ENCODE results near the gene HOXC9. TPM values are rescaled to one million over a fixed set of nuclear protein-coding genes. Genes with fewer than 3 reads are reported as not detected.

HOXC9 gene
- total RNA-seq, 1 donor from 2014 or later = not detected

DNA sequence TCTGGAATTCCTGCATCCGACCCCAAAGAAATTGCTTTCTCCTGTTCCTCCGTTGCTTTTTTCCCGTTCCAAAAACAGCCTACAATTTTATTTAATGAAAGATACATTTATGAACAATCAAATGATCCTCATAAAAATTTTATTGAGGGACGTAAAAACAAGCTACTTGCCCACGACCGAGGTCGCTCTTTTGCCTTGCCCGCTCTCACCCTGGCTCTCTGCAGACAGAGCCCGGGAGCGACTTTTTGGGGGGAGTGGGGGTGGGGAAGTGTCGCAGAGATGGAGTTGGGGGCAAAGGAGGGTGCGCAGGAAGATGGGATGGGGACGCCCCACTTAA is 1.1 kb upstream of the HOXC9 start:
- ChIA-PET POLR2A (no interaction called here), CTCF (interaction anchor here (1.1 to 2.6 kb wide), 2 partner anchors 14 to 209 kb away, joined by 3 to 11 read pairs; partner anchors contain the start of gene HOXC10)
- TF ChIP-seq, protein P1, sequence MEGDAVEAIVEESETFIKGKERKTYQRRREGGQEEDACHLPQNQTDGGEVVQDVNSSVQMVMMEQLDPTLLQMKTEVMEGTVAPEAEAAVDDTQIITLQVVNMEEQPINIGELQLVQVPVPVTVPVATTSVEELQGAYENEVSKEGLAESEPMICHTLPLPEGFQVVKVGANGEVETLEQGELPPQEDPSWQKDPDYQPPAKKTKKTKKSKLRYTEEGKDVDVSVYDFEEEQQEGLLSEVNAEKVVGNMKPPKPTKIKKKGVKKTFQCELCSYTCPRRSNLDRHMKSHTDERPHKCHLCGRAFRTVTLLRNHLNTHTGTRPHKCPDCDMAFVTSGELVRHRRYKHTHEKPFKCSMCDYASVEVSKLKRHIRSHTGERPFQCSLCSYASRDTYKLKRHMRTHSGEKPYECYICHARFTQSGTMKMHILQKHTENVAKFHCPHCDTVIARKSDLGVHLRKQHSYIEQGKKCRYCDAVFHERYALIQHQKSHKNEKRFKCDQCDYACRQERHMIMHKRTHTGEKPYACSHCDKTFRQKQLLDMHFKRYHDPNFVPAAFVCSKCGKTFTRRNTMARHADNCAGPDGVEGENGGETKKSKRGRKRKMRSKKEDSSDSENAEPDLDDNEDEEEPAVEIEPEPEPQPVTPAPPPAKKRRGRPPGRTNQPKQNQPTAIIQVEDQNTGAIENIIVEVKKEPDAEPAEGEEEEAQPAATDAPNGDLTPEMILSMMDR (IDR thresholded peaks at IDR 0.05) = no peak
- H3K27me3 Mint-ChIP-seq = peaks cover 81% of the 10 kb centered on the region
- no peak for ATAC-seq (ENCODE audit: low read depth)
- H3K36me3 Mint-ChIP-seq (ENCODE audit: low read depth) = peaks cover 1% of the 10 kb centered on the region
- peaks cover 33% of the 10 kb centered on the region for H3K4me1 Mint-ChIP-seq
- intact Hi-C loops (cut with micrococcal nuclease) = loop anchor here (5.0 kb wide), 2 partner anchors 33 to 47 kb away; partner anchors contain the start of genes HOXC12 and HOXC5
- no peak for DNase-seq
- no peak overlapping the region for H3K4me3 Mint-ChIP-seq
- peaks cover 1% of the 10 kb centered on the region for H3K9me3 Mint-ChIP-seq
- no peak overlapping the region for H3K27ac Mint-ChIP-seq

DNA sequence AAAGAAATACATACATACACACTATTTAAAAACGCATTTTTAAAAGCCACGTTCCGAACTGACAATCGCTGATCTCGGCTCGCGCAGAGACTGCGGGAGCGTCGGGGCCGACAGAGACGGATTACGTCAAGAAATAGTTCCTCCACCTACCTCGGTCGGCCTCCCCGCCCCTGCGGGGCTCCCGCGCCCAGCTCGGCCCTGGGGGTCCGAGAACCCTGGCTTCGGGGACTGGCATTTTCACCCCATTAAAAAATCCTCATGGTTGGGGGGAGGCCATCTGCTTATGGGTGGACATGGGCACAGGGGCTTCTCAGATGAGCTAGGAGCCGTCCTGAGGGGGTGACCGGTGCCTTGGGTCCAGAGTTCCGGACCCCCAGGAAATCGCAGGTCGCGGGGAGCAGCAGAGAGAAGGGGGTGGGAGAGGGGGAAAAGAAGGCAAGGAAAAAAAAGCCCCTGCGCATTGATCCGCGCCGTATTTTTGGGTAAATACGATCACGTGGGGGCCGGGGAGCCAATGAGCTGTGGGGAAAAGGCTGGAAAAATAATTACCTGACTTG is 324 bp upstream of the HOXC9 start:
- DNase-seq = no peak
- Mint-ChIP-seq H3K9me3 (no peaks in the 10 kb centered on the region), H3K4me3 (no peak overlapping the region), H3K27me3 (peaks cover 79% of the 10 kb centered on the region), H3K36me3 (ENCODE audit: low read depth) (peaks cover 1% of the 10 kb centered on the region), H3K4me1 (peaks cover 28% of the 10 kb centered on the region), H3K27ac (no peak overlapping the region)
- TF ChIP-seq, protein P1 (IDR thresholded peaks at IDR 0.05) = no peak
- ChIA-PET POLR2A (interaction anchor here (0.7 kb wide), 1 partner anchor 18 kb away, joined by 4 read pairs; no protein-coding TSS in a partner anchor), CTCF (interaction anchor here (1.2 to 2.6 kb wide), 2 partner anchors 202 to 208 kb away, joined by 3 to 11 read pairs; no protein-coding TSS in a partner anchor)
- intact Hi-C loops (cut with micrococcal nuclease) = loop anchor here (5.0 to 10.0 kb wide), 4 partner anchors 33 to 395 kb away; partner anchors contain the start of genes CISTR, HOXC12 and HOXC5
- ATAC-seq (ENCODE audit: low read depth) = no peak

DNA sequence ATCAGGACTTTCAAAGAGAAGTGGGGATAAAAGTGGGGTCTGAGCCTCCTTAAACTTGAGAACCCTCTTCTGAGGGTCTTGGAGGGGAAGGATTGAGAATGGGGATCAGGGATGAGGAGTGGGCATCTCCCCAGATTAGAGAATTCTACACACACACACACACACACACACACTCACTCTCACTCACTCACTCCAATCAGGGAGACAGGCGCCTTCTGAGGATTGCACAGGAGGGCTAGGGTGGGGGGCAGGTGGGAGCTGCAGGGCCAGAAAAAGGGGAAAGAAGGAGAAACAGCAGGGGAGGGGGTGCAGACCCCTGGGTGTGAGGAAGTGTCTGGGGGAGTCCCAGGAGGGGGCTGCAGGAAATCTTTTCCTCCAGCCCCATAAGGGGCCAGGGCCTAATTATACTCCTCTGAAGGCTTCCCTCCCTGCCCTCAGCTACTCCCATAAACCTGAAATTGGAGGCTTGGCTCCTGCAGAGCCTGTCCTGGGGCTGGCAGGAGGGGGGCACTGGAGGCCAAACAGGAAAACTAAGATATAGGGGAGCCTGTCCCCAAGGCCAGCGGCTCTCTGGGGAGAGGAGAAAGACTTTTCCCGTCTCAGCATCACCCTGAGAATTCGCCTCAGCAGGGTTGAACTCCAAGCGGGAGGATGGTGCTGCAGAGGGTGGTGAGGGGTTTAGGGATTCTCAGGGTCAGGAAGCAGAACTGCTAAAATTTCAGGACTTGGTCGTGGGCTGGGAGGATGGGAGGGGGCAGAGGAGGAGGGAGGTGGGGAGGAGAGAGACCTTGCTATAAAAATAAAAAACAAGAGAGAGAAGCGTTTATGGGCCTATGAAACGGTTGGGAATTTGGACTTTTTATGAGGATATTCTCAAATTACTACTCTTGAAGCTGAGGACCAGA is 1.6 kb downstream of the HOXC9 start:
- ChIA-PET POLR2A (no interaction called here), CTCF (no interaction called here)
- Mint-ChIP-seq H3K27me3 (peaks cover 78% of the 10 kb centered on the region), H3K4me3 (no peak overlapping the region), H3K4me1 (peaks cover 21% of the 10 kb centered on the region), H3K9me3 (no peaks in the 10 kb centered on the region), H3K36me3 (ENCODE audit: low read depth) (no peaks in the 10 kb centered on the region), H3K27ac (no peak overlapping the region)
- TF ChIP-seq, protein P1 (IDR thresholded peaks at IDR 0.05) = no peak
- DNase-seq (no peak), ATAC-seq (ENCODE audit: low read depth) (no peak)
- intact Hi-C loops (cut with micrococcal nuclease) = loop anchor here (10.0 kb wide), 2 partner anchors 247 to 393 kb away; partner anchors contain the start of gene CISTR

DNA sequence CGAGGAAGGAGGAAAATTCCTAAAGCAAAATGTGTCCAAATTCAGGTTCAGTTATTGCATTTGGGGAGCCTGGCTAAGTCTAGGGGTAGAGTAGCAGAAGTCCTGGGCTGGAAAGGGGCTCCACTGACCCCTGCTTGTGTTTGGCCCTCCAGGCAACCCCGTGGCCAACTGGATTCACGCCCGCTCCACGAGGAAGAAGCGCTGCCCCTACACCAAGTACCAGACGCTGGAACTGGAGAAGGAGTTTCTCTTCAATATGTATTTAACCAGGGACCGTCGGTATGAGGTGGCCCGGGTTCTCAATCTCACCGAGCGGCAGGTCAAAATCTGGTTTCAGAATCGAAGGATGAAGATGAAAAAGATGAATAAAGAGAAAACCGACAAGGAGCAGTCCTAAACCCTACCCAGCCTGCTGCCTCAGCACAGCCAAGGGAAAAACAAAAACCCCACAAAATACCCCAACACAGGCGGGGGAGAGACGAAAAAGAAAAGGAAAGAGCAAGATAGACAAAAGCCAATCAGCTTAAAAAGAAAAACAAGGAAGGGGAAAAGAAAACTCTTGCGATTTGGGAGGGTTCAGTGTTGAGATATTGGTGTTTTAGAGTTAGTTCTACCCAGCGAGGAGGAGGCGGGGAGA is 2.4 kb downstream of the HOXC9 start:
- ChIA-PET POLR2A (no interaction called here), CTCF (interaction anchor here (7.4 kb wide), 1 partner anchor 190 kb away, joined by 78 read pairs; the partner anchor contains the start of gene SMUG1)
- peaks cover 21% of the 10 kb centered on the region for H3K4me1 Mint-ChIP-seq
- no peak overlapping the region for H3K27ac Mint-ChIP-seq
- TF ChIP-seq, protein P1 (IDR thresholded peaks at IDR 0.05) = no peak
- H3K36me3 Mint-ChIP-seq (ENCODE audit: low read depth) = no peaks in the 10 kb centered on the region
- H3K9me3 Mint-ChIP-seq = no peaks in the 10 kb centered on the region
- no peak for DNase-seq
- intact Hi-C loops (cut with micrococcal nuclease) = loop anchor here (10.0 kb wide), 2 partner anchors 248 to 392 kb away; partner anchors contain the start of gene CISTR
- peaks cover 79% of the 10 kb centered on the region for H3K27me3 Mint-ChIP-seq
- no peak overlapping the region for H3K4me3 Mint-ChIP-seq
- no peak for ATAC-seq (ENCODE audit: low read depth)

Data from activated B cell treated with CpG ODN at 0.5 μM for 24 hours (primary cell).